ENCODE results near the gene BICDL2.

BICDL2 gene

GRCh38 chr16:3066440-3066748 lies 29.6 kb upstream of the BICDL2 start:
- H3K27ac ChIP-seq = no peak overlapping the region
- TF ChIP-seq ZFX (IDR thresholded peaks at IDR 0.05) (no peak), CTCF (conservative IDR thresholded peaks at IDR 0.05) (no peak)

GRCh38 chr16:3065742-3066439 lies 29.1 kb upstream of the BICDL2 start:
- no peak overlapping the region for H3K27ac ChIP-seq

GRCh38 chr16:3065069-3065741 lies 28.5 kb upstream of the BICDL2 start, which contains the start of gene IL32:
Gene IL32 (plus strand): TSS chr16:3065640. CDS start chr16:3065812, 172 bp downstream.
- TF ChIP-seq CTCF (conservative IDR thresholded peaks at IDR 0.05) = no peak
- TF ChIP-seq ZFX (IDR thresholded peaks at IDR 0.05) = no peak
- no peak within 1 kb of the TSS for H3K27ac ChIP-seq

More at GRCh38 chr16:3065742-3066439, 29.1 kb upstream of the BICDL2 start:
- no peak for TF ChIP-seq CTCF (conservative IDR thresholded peaks at IDR 0.05)
- TF ChIP-seq ZFX (IDR thresholded peaks at IDR 0.05) = no peak

GRCh38 chr16:3063625-3064386 lies 27.1 kb upstream of the BICDL2 start:
- no peak overlapping the region for H3K27ac ChIP-seq
- TF ChIP-seq CTCF (conservative IDR thresholded peaks at IDR 0.05) (no peak), ZFX (IDR thresholded peaks at IDR 0.05) (no peak)

GRCh38 chr16:3062553-3062952 lies 25.8 kb upstream of the BICDL2 start:
- TF ChIP-seq CTCF (conservative IDR thresholded peaks at IDR 0.05) = no peak
- no peak for TF ChIP-seq ZFX (IDR thresholded peaks at IDR 0.05)

GRCh38 chr16:3060339-3061127 lies 23.8 kb upstream of the BICDL2 start:
- H3K27ac ChIP-seq = no peak overlapping the region
- TF ChIP-seq CTCF (conservative IDR thresholded peaks at IDR 0.05) (no peak), ZFX (IDR thresholded peaks at IDR 0.05) (no peak)

More at GRCh38 chr16:3062553-3062952, 25.8 kb upstream of the BICDL2 start:
- H3K27ac ChIP-seq = no peak overlapping the region

All from C4-2B (cell line).